Measurements from ENCODE around the gene TMEM25.
"Not testable (repeated sequence)": the region's sequence is repeated elsewhere in the genome, so short reads cannot be mapped to it uniquely, and the experiment has no call there.

TMEM25 gene

DNA sequence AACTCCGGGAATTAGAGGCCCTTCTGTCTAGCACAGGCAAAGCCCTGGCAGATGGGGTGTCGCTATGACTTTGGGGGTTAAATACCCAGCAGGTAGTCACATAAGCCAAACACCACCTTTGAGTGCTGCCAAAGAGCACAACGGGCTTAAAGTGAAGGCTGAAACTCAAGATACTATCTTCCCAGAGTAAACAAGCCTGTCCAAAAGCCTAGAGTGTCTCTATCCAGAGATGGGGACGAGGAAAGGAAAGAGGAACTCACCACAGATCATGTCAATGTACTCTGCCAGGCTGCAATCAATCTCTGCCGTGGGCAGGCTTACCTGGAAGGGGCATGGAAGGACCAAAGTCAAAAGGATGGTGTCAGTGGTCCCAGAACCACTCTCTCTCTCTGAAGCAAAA is 14.5 kb downstream of the TMEM25 start:
- no peaks in the 10 kb centered on the region for H3K27me3 ChIP-seq (ENCODE audit: control insufficient read depth in 2 of 2, insufficient read depth in 2 of 2, low read length in 2 of 2)
- H3K4me3 ChIP-seq (ENCODE audit: low read length in 2 of 2) = no peak overlapping the region
- peaks cover 8 to 10% of the 10 kb centered on the region in 2 donors for H3K36me3 ChIP-seq (ENCODE audit: control insufficient read depth in 2 of 2, insufficient read depth in 2 of 2, low read length in 2 of 2)

DNA sequence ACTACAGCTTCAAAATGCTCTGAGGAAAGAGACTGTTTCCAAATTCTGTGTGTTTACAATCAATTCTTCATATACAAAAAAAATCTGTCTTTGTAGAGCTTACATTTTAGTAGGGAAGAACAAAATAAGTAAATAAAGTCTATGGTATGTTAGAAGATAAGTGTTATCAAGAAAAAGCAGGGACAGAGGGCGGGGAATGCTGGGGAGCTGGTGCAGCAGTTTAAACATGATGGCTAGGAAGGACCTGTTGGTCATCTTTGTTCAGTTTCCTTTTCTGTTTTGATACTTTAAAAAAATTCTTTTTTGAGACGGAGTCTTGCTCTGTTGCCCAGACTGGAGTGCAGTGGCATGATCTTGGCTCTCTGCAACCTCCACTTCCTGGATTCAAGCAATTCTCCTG is 16.1 kb downstream of the TMEM25 start:
- Histone ChIP-seq H3K27ac (ENCODE audit: low read depth in 2 of 2, low read length in 2 of 2) (no peak overlapping the region), H3K9ac (ENCODE audit: low read depth in 1 of 2, low read length in 2 of 2) (no peak overlapping the region), H3K4me1 (ENCODE audit: control insufficient read depth in 2 of 2, insufficient read depth in 2 of 2, low read length in 2 of 2) (no peaks in the 10 kb centered on the region), H3K36me3 (ENCODE audit: control insufficient read depth in 2 of 2, insufficient read depth in 2 of 2, low read length in 2 of 2) (peaks cover 14 to 15% of the 10 kb centered on the region in 2 donors), H3K9me3 (ENCODE audit: control insufficient read depth in 2 of 2, low read length in 2 of 2) (no peaks in the 10 kb centered on the region), H3K4me3 (ENCODE audit: low read length in 2 of 2) (no peak overlapping the region), H3K27me3 (ENCODE audit: control insufficient read depth in 2 of 2, insufficient read depth in 2 of 2, low read length in 2 of 2) (no peaks in the 10 kb centered on the region)

More for the DNA sequence above, 14.5 kb downstream of the TMEM25 start:
- no peaks in the 10 kb centered on the region for H3K4me1 ChIP-seq (ENCODE audit: control insufficient read depth in 2 of 2, insufficient read depth in 2 of 2, low read length in 2 of 2)
- H3K27ac ChIP-seq (ENCODE audit: low read depth in 2 of 2, low read length in 2 of 2) = no peak overlapping the region
- no peaks in the 10 kb centered on the region for H3K9me3 ChIP-seq (ENCODE audit: control insufficient read depth in 2 of 2, low read length in 2 of 2)
- no peak overlapping the region for H3K9ac ChIP-seq (ENCODE audit: low read depth in 1 of 2, low read length in 2 of 2)

DNA sequence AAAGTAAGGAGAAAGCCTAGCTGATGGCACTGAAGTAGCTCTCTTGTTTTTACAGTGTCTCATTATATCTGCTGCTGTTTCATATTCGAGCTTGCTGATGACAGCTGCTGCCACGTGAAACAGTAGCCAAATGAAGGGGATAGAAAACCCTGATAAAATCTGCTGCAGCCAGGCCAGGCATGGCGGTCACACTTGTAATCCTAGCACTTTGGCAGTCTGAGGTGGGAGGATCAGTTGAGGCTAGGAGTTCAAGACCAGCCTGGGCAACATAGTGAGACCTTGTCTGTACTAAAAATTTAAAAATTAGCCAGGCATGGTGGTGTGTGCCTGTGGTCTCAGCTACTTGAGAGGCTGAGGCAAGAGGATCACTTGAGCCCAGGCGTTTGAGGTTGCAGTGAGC is 21.3 kb downstream of the TMEM25 start:
- Histone ChIP-seq H3K27ac (ENCODE audit: low read depth in 2 of 2, low read length in 2 of 2) (no peak overlapping the region), H3K4me3 (ENCODE audit: low read length in 2 of 2) (no peak overlapping the region), H3K9ac (ENCODE audit: low read depth in 1 of 2, low read length in 2 of 2) (no peak overlapping the region), H3K4me1 (ENCODE audit: control insufficient read depth in 2 of 2, insufficient read depth in 2 of 2, low read length in 2 of 2) (no peaks in the 10 kb centered on the region), H3K27me3 (ENCODE audit: control insufficient read depth in 2 of 2, insufficient read depth in 2 of 2, low read length in 2 of 2) (no peaks in the 10 kb centered on the region), H3K36me3 (ENCODE audit: control insufficient read depth in 2 of 2, insufficient read depth in 2 of 2, low read length in 2 of 2) (peaks cover 25 to 34% of the 10 kb centered on the region in 2 donors), H3K9me3 (ENCODE audit: control insufficient read depth in 2 of 2, low read length in 2 of 2) (no peaks in the 10 kb centered on the region)

DNA sequence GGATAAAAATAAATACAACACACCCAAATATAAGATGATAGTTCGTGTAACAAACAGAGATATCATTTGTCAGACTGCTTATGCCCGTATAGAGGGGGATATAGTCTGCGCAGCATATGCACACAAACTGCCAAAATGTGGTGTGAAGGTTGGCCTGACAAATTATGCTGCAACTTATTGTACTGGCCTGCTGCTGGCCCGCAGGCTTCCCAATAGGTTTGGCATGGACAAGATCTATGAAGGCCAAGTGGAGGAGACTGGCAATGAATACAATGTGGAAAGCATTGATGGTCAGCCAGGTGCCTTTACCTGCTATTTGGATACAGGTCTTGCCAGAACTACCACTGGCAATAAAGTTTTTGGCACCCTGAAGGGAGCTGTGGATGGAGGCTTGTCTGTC is 29.8 kb downstream of the TMEM25 start:
- no peak overlapping the region for H3K27ac ChIP-seq (ENCODE audit: low read depth in 2 of 2, low read length in 2 of 2)
- no peaks in the 10 kb centered on the region for H3K9me3 ChIP-seq (ENCODE audit: control insufficient read depth in 2 of 2, low read length in 2 of 2)
- peaks cover 2 to 4% of the 10 kb centered on the region in 2 donors for H3K4me1 ChIP-seq (ENCODE audit: control insufficient read depth in 2 of 2, insufficient read depth in 2 of 2, low read length in 2 of 2)
- H3K9ac ChIP-seq (ENCODE audit: low read depth in 1 of 2, low read length in 2 of 2) = no peak overlapping the region
- peaks cover 9 to 16% of the 10 kb centered on the region in 2 donors for H3K36me3 ChIP-seq (ENCODE audit: control insufficient read depth in 2 of 2, insufficient read depth in 2 of 2, low read length in 2 of 2)
- H3K4me3 ChIP-seq (ENCODE audit: low read length in 2 of 2) = no peak overlapping the region
- no peaks in the 10 kb centered on the region for H3K27me3 ChIP-seq (ENCODE audit: control insufficient read depth in 2 of 2, insufficient read depth in 2 of 2, low read length in 2 of 2)

DNA sequence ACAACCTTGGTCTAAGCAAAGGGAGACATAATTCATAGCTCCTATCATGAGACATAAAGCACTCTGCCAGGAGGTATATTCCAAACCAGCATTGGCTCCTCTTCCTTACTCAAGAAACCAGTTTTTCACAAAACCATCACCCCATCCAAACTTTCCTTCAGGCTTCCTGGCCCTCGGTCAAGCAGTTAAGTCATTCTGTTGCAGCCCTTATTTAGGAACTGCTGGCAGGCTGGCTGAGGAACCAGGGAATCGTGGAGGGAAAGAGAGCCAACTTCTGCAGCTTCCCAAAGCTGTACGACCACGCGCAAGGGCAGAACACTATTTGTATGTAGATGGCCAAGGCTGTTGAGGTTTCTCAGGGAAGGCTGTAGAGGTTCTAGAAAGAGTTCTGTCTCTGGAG is 34.1 kb downstream of the TMEM25 start:
- Histone ChIP-seq H3K36me3 (ENCODE audit: control insufficient read depth in 2 of 2, insufficient read depth in 2 of 2, low read length in 2 of 2) (no peaks in the 10 kb centered on the region), H3K4me1 (ENCODE audit: control insufficient read depth in 2 of 2, insufficient read depth in 2 of 2, low read length in 2 of 2) (peaks cover 2 to 4% of the 10 kb centered on the region in 2 donors), H3K9me3 (ENCODE audit: control insufficient read depth in 2 of 2, low read length in 2 of 2) (no peaks in the 10 kb centered on the region), H3K27me3 (ENCODE audit: control insufficient read depth in 2 of 2, insufficient read depth in 2 of 2, low read length in 2 of 2) (no peaks in the 10 kb centered on the region), H3K27ac (ENCODE audit: low read depth in 2 of 2, low read length in 2 of 2) (no peak overlapping the region), H3K9ac (ENCODE audit: low read depth in 1 of 2, low read length in 2 of 2) (no peak overlapping the region), H3K4me3 (ENCODE audit: low read length in 2 of 2) (peak overlapping the region in 1 of 2 donors; percentile 59)

DNA sequence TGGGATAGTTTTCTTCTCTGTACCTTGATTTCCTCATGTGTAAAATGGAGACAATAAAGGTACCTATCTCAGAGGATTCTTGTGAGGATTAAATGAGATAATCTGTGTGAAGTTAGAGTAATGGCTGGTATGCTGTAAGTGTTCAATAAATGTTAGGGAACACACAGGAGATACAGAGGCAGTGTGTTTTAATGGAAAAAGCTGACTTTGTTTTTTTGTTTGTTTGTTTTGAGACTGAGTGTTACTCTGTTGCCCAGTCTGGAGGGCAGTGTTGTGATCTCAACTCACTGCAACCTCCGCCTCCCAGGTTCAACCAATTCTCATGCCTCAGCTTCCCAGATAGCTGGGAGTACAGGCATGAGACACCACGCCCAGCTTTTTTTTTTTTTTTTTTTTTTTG is 38.7 kb downstream of the TMEM25 start:
- Histone ChIP-seq H3K36me3 (ENCODE audit: control insufficient read depth in 2 of 2, insufficient read depth in 2 of 2, low read length in 2 of 2) (no peaks in the 10 kb centered on the region), H3K27ac (ENCODE audit: low read depth in 2 of 2, low read length in 2 of 2) (no peak overlapping the region), H3K4me3 (ENCODE audit: low read length in 2 of 2) (no peak overlapping the region), H3K27me3 (ENCODE audit: control insufficient read depth in 2 of 2, insufficient read depth in 2 of 2, low read length in 2 of 2) (no peaks in the 10 kb centered on the region), H3K4me1 (ENCODE audit: control insufficient read depth in 2 of 2, insufficient read depth in 2 of 2, low read length in 2 of 2) (peaks cover 10 to 13% of the 10 kb centered on the region in 2 donors), H3K9me3 (ENCODE audit: control insufficient read depth in 2 of 2, low read length in 2 of 2) (no peaks in the 10 kb centered on the region), H3K9ac (ENCODE audit: low read depth in 1 of 2, low read length in 2 of 2) (no peak overlapping the region)

DNA sequence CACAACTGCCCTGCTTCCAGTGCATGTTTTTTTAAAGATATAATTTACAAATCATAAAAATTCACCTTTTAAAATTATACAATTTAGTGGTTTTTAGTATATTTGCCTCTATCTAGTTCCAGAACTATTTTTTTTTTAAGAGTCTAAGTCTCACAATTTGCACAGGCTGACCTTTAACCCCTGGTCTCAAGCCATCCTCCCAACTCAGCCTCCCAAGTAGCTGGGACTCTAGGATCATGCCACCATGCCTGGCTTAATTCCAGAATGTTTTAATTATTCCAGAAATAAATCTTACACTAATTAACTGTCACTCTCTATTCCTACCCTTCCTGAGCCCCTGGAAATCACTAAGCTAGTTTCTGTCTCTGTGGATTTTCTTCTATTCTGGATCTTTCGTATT is 39.8 kb downstream of the TMEM25 start:
- H3K36me3 ChIP-seq (ENCODE audit: control insufficient read depth in 2 of 2, insufficient read depth in 2 of 2, low read length in 2 of 2) = no peaks in the 10 kb centered on the region
- H3K4me3 ChIP-seq (ENCODE audit: low read length in 2 of 2) = no peak overlapping the region
- H3K9ac ChIP-seq (ENCODE audit: low read depth in 1 of 2, low read length in 2 of 2) = no peak overlapping the region
- H3K27me3 ChIP-seq (ENCODE audit: control insufficient read depth in 2 of 2, insufficient read depth in 2 of 2, low read length in 2 of 2) = no peaks in the 10 kb centered on the region
- no peaks in the 10 kb centered on the region for H3K9me3 ChIP-seq (ENCODE audit: control insufficient read depth in 2 of 2, low read length in 2 of 2)
- no peak overlapping the region for H3K27ac ChIP-seq (ENCODE audit: low read depth in 2 of 2, low read length in 2 of 2)
- peaks cover 8 to 10% of the 10 kb centered on the region in 2 donors for H3K4me1 ChIP-seq (ENCODE audit: control insufficient read depth in 2 of 2, insufficient read depth in 2 of 2, low read length in 2 of 2)

DNA sequence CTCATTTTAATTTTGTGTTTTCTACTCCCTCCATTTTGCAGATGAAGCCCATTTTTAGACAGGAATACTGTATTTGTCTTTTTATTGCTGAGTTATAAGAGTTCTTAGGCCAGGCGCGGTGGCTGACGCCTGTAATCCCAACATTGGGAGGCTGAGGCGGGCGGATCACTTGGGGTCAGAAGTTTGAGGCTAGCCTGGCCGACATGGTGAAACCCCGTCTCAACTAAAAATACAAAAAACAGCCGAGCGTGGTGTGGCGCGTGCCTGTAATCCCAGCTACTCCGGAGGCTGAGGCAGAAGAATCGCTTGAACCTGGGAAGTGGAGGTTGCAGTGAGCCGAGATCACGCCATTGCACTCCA is 40.7 kb downstream of the TMEM25 start:
- peak overlapping the region; percentile 89 to 98 for H3K4me3 ChIP-seq (ENCODE audit: low read length in 2 of 2)
- peak overlapping the region; percentile 96 to 97 for H3K27ac ChIP-seq (ENCODE audit: low read depth in 2 of 2, low read length in 2 of 2)
- not testable (repeated sequence) for H3K27me3 ChIP-seq (ENCODE audit: control insufficient read depth in 2 of 2, insufficient read depth in 2 of 2, low read length in 2 of 2); H3K9me3 ChIP-seq (ENCODE audit: control insufficient read depth in 2 of 2, low read length in 2 of 2); H3K36me3 ChIP-seq (ENCODE audit: control insufficient read depth in 2 of 2, insufficient read depth in 2 of 2, low read length in 2 of 2); H3K4me1 ChIP-seq (ENCODE audit: control insufficient read depth in 2 of 2, insufficient read depth in 2 of 2, low read length in 2 of 2)
- peak overlapping the region; percentile 70 to 99 for H3K9ac ChIP-seq (ENCODE audit: low read depth in 1 of 2, low read length in 2 of 2)

DNA sequence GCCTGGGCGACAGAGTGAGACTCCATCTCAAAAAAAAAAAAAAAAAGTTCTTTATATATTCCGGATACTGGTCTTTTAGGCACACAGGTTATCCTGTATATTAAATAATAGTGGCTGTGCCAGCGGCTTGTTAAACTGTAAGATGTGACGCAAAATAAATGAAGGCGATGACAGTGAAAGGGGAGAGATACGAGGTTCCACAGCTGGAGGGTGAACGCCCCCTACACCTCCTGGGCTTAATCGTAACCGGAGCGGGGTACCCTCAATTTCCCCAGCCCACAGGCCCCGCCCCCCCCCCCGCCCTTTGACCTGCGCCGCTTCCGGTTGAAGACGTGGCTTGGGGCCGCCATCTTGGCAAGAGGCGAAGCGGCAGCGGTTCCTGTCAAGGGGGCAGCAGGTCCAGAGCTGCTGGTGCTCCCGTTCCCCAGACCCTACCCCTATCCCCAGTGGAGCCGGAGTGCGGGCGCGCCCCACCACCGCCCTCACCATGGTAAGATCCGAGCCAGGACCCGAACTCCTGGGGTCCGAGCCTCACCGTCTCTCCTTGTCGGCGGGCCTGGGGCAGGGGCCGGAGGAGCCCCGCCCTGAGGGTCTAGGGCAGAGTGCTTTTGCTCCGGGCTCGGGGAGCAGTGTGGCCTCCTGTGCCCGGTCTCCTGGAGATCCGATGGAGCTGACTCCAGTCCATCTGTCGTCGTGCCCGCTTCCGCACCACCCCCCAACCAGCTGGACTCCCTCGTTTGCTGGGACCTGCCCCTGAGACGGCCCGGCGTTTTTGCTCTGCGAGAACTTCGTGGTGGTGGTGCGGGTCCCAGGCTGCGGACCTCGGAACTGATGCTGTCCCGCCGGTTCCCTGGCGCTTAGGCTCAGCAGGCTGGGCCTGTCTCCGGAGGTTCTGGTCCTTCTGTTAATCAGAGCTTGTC is 41.3 kb downstream of the TMEM25 start, which contains the start of gene ARCN1:
Gene ARCN1 (plus strand): TSS at position 349 of the 920 bp plus-strand sequence. CDS start 139 bp downstream, at position 488.
- Histone ChIP-seq H3K9ac (ENCODE audit: low read depth in 1 of 2, low read length in 2 of 2) (peak within 1 kb of the TSS; percentile 99), H3K27ac (ENCODE audit: low read depth in 2 of 2, low read length in 2 of 2) (peak within 1 kb of the TSS; percentile 96 to 97), H3K4me1 (ENCODE audit: control insufficient read depth in 2 of 2, insufficient read depth in 2 of 2, low read length in 2 of 2) (peaks cover 8 to 10% of the 10 kb centered on the region in 2 donors), H3K9me3 (ENCODE audit: control insufficient read depth in 2 of 2, low read length in 2 of 2) (no peaks in the 10 kb centered on the region), H3K4me3 (ENCODE audit: low read length in 2 of 2) (peak within 1 kb of the TSS; percentile 89 to 98), H3K36me3 (ENCODE audit: control insufficient read depth in 2 of 2, insufficient read depth in 2 of 2, low read length in 2 of 2) (no peaks in the 10 kb centered on the region), H3K27me3 (ENCODE audit: control insufficient read depth in 2 of 2, insufficient read depth in 2 of 2, low read length in 2 of 2) (no peaks in the 10 kb centered on the region)

DNA sequence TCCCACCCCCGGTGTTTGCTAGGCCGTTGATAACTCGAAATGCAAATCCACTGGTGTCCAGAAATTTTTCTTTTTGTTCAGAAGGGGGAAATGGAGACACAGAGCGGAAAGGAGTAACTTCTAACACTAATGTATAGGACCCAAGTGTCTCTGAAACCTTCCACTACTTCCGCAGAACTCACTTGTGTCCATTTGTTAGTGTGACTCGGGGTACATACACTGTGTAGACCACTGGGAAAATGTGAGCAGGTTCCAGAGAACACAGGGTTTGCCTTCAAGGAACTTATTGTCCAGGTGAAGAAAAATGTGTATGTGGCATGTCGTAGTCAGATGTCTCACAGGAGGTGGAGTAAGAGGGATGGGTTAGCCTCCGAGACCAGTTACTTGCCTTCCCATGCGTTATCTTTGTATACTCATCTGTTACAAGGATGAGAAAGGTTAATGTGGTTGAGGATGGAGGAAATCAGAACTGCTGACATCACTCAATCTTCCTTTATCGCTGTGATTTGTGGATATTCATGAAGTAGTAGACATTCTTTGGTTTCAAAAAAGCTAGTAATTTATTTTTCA is 42.1 kb downstream of the TMEM25 start:
- Histone ChIP-seq H3K36me3 (ENCODE audit: control insufficient read depth in 2 of 2, insufficient read depth in 2 of 2, low read length in 2 of 2) (no peaks in the 10 kb centered on the region), H3K9ac (ENCODE audit: low read depth in 1 of 2, low read length in 2 of 2) (peak overlapping the region; percentile 99), H3K4me3 (ENCODE audit: low read length in 2 of 2) (peak overlapping the region; percentile 89 to 98), H3K4me1 (ENCODE audit: control insufficient read depth in 2 of 2, insufficient read depth in 2 of 2, low read length in 2 of 2) (peaks cover 8 to 10% of the 10 kb centered on the region in 2 donors), H3K9me3 (ENCODE audit: control insufficient read depth in 2 of 2, low read length in 2 of 2) (no peaks in the 10 kb centered on the region), H3K27me3 (ENCODE audit: control insufficient read depth in 2 of 2, insufficient read depth in 2 of 2, low read length in 2 of 2) (no peaks in the 10 kb centered on the region), H3K27ac (ENCODE audit: low read depth in 2 of 2, low read length in 2 of 2) (peak overlapping the region; percentile 96 to 97)

All from mucosa of rectum (tissue), 2 donors.